Neutrophil (primary cell): ENCODE results near the gene EID2.

Experiments
- H3K27ac ChIP-seq: fragments of 200-600 bp; sonication (generic); 2 replicates; pipeline ENCODE4 v1.5.1; 2016; ENCODE audit warnings: mild to moderate bottlenecking, moderate library complexity
- H3K27me3 ChIP-seq: fragments of 200-600 bp; sonication (generic); 2 replicates; pipeline ENCODE4 v1.6.0; 2016; ENCODE audit warnings: mild to moderate bottlenecking
- H3K36me3 ChIP-seq: fragments of 200-600 bp; sonication (generic); 2 replicates; pipeline ENCODE4 v1.5.1; 2017
- H3K4me1 ChIP-seq, 2 experiments: fragments of 200-600 bp in 1 of 2; sonication (generic) in 1 of 2; 1 replicate in 1 of 2; 2 replicates in 1 of 2; pipeline versions ENCODE4 v1.5.1 to v1.6.1; 2013 to 2016; ENCODE audit warnings: low read depth in 1 of 2, low read length in 1 of 2, mild to moderate bottlenecking in 1 of 2, moderate library complexity in 1 of 2; ENCODE audit not compliant: control insufficient read depth in 1 of 2, insufficient read depth in 1 of 2
- H3K4me3 ChIP-seq, 2 experiments: fragments of 200-600 bp in 1 of 2; sonication (generic) in 1 of 2; 1 replicate in 1 of 2; 2 replicates in 1 of 2; pipeline ENCODE4 v1.5.1; 2013 to 2016; ENCODE audit warnings: low read depth in 1 of 2, low read length in 1 of 2, mild to moderate bottlenecking in 1 of 2, moderate library complexity in 1 of 2
- H3K9me3 ChIP-seq: fragments of 200-600 bp; sonication (generic); 2 replicates; pipeline ENCODE4 v1.5.1; 2016
- CTCF ChIP-seq: fragments of 200-600 bp; sonication (generic); IDR thresholded peaks from 2 replicates; pipeline ENCODE4 v1.5.1; 2016; ENCODE audit warnings: antibody characterized with exemption

Gene EID2

GRCh38 chr19:39555883-39556282 lies 15.9 kb upstream of the EID2 start:
- Histone ChIP-seq H3K4me1 (no peaks in the 10 kb centered on the region), H3K36me3 (no peaks in the 10 kb centered on the region), H3K4me3 (no peak overlapping the region), H3K27ac (no peak overlapping the region), H3K27me3 (peaks cover 29% of the 10 kb centered on the region), H3K9me3 (no peaks in the 10 kb centered on the region)
- no peak for TF ChIP-seq CTCF

- Histone ChIP-seq H3K4me1 (no peaks in the 10 kb centered on the region), H3K27me3 (peaks cover 20% of the 10 kb centered on the region), H3K36me3 (no peaks in the 10 kb centered on the region), H3K4me3 (no peak overlapping the region), H3K27ac (no peak overlapping the region), H3K9me3 (no peaks in the 10 kb centered on the region)
- TF ChIP-seq CTCF: no peak
These were observed 14.8 kb upstream of the EID2 start for GRCh38 chr19:39554701-39555311.

GRCh38 chr19:39553082-39553652 lies 13.2 kb upstream of the EID2 start:
- H3K9me3 ChIP-seq: no peaks in the 10 kb centered on the region
- H3K27ac ChIP-seq: no peak overlapping the region
- no peak overlapping the region for H3K4me3 ChIP-seq
- peaks cover 17% of the 10 kb centered on the region for H3K27me3 ChIP-seq
- H3K4me1 ChIP-seq: no peaks in the 10 kb centered on the region
- no peaks in the 10 kb centered on the region for H3K36me3 ChIP-seq
- TF ChIP-seq CTCF: no peak

GRCh38 chr19:39550197-39550596 lies 10.2 kb upstream of the EID2 start:
- no peak overlapping the region for H3K27ac ChIP-seq
- no peaks in the 10 kb centered on the region for H3K9me3 ChIP-seq
- peaks cover 29% of the 10 kb centered on the region for H3K27me3 ChIP-seq
- H3K4me3 ChIP-seq: no peak overlapping the region
- no peaks in the 10 kb centered on the region for H3K4me1 ChIP-seq
- no peaks in the 10 kb centered on the region for H3K36me3 ChIP-seq
- TF ChIP-seq CTCF: no peak

GRCh38 chr19:39546599-39546998 lies 6.6 kb upstream of the EID2 start:
- H3K4me3 ChIP-seq: no peak overlapping the region
- no peaks in the 10 kb centered on the region for H3K4me1 ChIP-seq
- no peaks in the 10 kb centered on the region for H3K9me3 ChIP-seq
- no peak for TF ChIP-seq CTCF
- peaks cover 54% of the 10 kb centered on the region for H3K27me3 ChIP-seq
- H3K36me3 ChIP-seq: no peaks in the 10 kb centered on the region
- H3K27ac ChIP-seq: no peak overlapping the region
